ENCODE data around the gene MIDN.

GRCh38 chr19:1245494-1246264 is 2.7 kb upstream of the MIDN start:
- no peak for TF ChIP-seq CTCF (IDR thresholded peaks at IDR 0.05)
- peak in 1 of 3 donors; percentile 45 for TF ChIP-seq POLR2AphosphoS5 (IDR thresholded peaks at IDR 0.05)

All from breast epithelium (tissue), 3 donors.